DOHH2 (cell line): ENCODE measurements around the gene CSNK2A1.

Experiments used
- H3F3A ChIP-seq: fragments of 200-600 bp; sonication (generic), shearing (Covaris generic); 2 replicates; pipeline ENCODE4 v1.6.0; 2016; ENCODE audit warnings: antibody characterized with exemption, mild to moderate bottlenecking; ENCODE audit not compliant: control insufficient read depth, insufficient read depth
- H3K27ac ChIP-seq: fragments of 200-600 bp; sonication (generic); 2 replicates; pipeline ENCODE4 v1.5.1; 2014; ENCODE audit warnings: low read depth, mild to moderate bottlenecking, low read length, moderate library complexity
- H3K27me3 ChIP-seq: fragments of 200-600 bp; sonication (generic); 2 replicates; pipeline ENCODE4 v1.6.1; 2014; ENCODE audit warnings: mild to moderate bottlenecking, low read length, mixed read lengths; ENCODE audit not compliant: control insufficient read depth
- H3K36me3 ChIP-seq: fragments of 200-600 bp; sonication (generic); 2 replicates; pipeline ENCODE4 v1.6.1; 2014; ENCODE audit warnings: mild to moderate bottlenecking, low read length, moderate library complexity, mixed read lengths; ENCODE audit not compliant: control insufficient read depth
- H3K4me1 ChIP-seq: fragments of 200-600 bp; sonication (generic); 2 replicates; pipeline ENCODE4 v1.6.1; 2014; ENCODE audit warnings: mild to moderate bottlenecking, low read length, mixed read lengths; ENCODE audit not compliant: control insufficient read depth
- H3K4me2 ChIP-seq: fragments of 200-600 bp; sonication (generic); 2 replicates; pipeline ENCODE4 v1.6.0; 2014; ENCODE audit warnings: mild to moderate bottlenecking, low read length, moderate library complexity
- H3K4me3 ChIP-seq: fragments of 200-600 bp; sonication (generic); 2 replicates; pipeline ENCODE4 v1.5.1; 2014; ENCODE audit warnings: mild to moderate bottlenecking, low read length, mixed read lengths
- H3K79me2 ChIP-seq: fragments of 200-600 bp; sonication (generic); 2 replicates; pipeline ENCODE4 v1.6.1; 2014; ENCODE audit warnings: mild to moderate bottlenecking, low read length, mixed read lengths; ENCODE audit not compliant: control insufficient read depth
- H3K9me2 ChIP-seq: fragments of 200-600 bp; sonication (generic); replicated peaks from 2 replicates; pipeline ENCODE4 v1.6.1; 2014; ENCODE audit warnings: mild to moderate bottlenecking, low read length, mixed read lengths; ENCODE audit not compliant: control insufficient read depth
- H3K9me3 ChIP-seq: fragments of 200-600 bp; sonication (generic); 2 replicates; pipeline ENCODE4 v1.6.1; 2014; ENCODE audit warnings: antibody characterized with exemption, low read length, mixed read lengths; ENCODE audit not compliant: control insufficient read depth, insufficient read depth
- H4K20me1 ChIP-seq: fragments of 200-600 bp; sonication (generic); 2 replicates; pipeline ENCODE4 v1.6.0; 2014; ENCODE audit warnings: low read depth, mild to moderate bottlenecking, antibody characterized with exemption, low read length, moderate library complexity; ENCODE audit not compliant: control insufficient read depth, insufficient read depth
- EZH2phosphoT487 ChIP-seq: fragments of 200-600 bp; sonication (generic); IDR thresholded peaks from 2 replicates; pipeline ENCODE4 v1.6.1; 2017; ENCODE audit warnings: borderline replicate concordance, mild to moderate bottlenecking, antibody characterized with exemption, low read length, moderate library complexity, mixed read lengths
- TF ChIP-seq, protein P1 (sequence below): fragments of 200-600 bp; sonication (generic); IDR thresholded peaks from one replicate; pipeline ENCODE4 v1.5.1; 2014; ENCODE audit warnings: antibody characterized with exemption, mild to moderate bottlenecking, low read depth, low read length; ENCODE audit not compliant: poor library complexity, severe bottlenecking

The CSNK2A1 gene

DNA sequence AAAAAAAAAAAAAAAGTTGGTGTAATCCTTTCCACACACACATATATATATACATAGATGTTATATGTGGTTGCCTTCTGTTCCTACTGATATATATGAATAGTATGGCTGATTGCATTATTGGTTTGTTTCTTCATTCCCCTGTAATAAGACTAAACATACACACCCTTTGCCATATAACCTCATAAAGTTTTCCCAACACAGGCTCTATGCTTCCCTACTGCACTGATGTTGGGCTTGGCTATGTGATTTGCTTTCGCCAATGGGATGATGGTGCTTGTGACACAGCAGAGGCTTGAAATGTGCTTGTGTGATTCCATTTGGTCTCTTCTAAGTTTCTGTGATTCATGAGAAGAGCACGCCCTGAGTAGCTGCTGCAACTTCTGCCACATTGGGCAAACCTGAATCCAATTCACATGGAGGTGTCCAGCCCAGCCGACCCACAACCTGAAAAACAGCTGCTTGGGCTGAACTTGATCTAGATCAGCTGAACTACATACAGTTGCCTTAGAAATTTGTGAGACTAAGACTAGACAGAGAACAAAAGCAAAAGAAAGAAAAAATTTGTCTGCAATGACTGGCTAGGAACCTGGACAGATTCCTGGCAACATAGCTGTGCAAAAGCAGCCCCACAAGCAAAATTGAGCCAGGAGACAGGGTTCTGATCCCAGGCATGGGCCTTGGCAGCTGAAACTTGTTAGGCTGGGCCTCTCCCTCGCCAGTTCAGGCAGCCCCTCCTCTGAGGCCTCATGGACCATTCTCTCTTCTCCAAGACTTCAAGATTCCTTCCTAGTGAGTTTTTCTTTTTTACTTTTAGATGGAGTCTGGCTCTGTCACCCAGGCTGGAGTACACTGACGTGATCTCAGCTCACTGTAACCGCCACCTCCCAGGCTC, 67.9 kb downstream of the CSNK2A1 start:
- Histone ChIP-seq H3K36me3 (peaks cover 35% of the 10 kb centered on the region), H3K4me2 (no peak overlapping the region), H3K27me3 (no peaks in the 10 kb centered on the region), H3F3A (peaks cover 16% of the 10 kb centered on the region), H3K4me3 (no peak overlapping the region), H3K9me2 (no peaks in the 10 kb centered on the region), H3K9me3 (no peaks in the 10 kb centered on the region), H3K4me1 (no peaks in the 10 kb centered on the region), H3K79me2 (no peaks in the 10 kb centered on the region), H4K20me1 (no peaks in the 10 kb centered on the region), H3K27ac (no peak overlapping the region)
- no peak for TF ChIP-seq EZH2phosphoT487
- TF ChIP-seq, protein P1, sequence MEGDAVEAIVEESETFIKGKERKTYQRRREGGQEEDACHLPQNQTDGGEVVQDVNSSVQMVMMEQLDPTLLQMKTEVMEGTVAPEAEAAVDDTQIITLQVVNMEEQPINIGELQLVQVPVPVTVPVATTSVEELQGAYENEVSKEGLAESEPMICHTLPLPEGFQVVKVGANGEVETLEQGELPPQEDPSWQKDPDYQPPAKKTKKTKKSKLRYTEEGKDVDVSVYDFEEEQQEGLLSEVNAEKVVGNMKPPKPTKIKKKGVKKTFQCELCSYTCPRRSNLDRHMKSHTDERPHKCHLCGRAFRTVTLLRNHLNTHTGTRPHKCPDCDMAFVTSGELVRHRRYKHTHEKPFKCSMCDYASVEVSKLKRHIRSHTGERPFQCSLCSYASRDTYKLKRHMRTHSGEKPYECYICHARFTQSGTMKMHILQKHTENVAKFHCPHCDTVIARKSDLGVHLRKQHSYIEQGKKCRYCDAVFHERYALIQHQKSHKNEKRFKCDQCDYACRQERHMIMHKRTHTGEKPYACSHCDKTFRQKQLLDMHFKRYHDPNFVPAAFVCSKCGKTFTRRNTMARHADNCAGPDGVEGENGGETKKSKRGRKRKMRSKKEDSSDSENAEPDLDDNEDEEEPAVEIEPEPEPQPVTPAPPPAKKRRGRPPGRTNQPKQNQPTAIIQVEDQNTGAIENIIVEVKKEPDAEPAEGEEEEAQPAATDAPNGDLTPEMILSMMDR, result no peak

DNA sequence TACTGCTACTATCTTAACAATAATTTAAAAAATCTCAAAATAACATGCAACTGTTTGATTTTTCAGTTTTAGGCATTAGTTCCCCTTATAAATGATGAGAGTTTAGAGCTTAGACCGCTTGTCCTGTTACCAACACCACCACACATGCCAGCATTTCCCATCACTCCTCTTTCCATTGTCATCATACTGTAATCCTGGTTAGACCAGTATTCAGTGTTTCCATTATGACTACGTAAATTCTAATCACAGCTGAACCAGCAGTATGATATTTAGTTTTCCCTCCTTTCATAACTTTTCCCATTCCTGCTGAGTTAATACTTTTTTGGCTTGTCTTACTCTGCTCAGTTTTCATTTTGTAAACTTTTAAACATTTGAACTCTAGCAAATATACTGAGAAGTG, 69.0 kb downstream of the CSNK2A1 start:
- H3K9me2 ChIP-seq, result no peaks in the 10 kb centered on the region
- no peaks in the 10 kb centered on the region for H4K20me1 ChIP-seq
- no peaks in the 10 kb centered on the region for H3K4me1 ChIP-seq
- no peaks in the 10 kb centered on the region for H3K9me3 ChIP-seq
- no peak overlapping the region for H3K4me2 ChIP-seq
- H3K27ac ChIP-seq, result no peak overlapping the region
- TF ChIP-seq, protein P1, result no peak
- TF ChIP-seq EZH2phosphoT487, result no peak
- H3K36me3 ChIP-seq, result peaks cover 24% of the 10 kb centered on the region
- H3K79me2 ChIP-seq, result no peaks in the 10 kb centered on the region
- no peaks in the 10 kb centered on the region for H3K27me3 ChIP-seq
- H3K4me3 ChIP-seq, result no peak overlapping the region
- peaks cover 5% of the 10 kb centered on the region; the same call in 1 of the 2 replicates for H3F3A ChIP-seq

DNA sequence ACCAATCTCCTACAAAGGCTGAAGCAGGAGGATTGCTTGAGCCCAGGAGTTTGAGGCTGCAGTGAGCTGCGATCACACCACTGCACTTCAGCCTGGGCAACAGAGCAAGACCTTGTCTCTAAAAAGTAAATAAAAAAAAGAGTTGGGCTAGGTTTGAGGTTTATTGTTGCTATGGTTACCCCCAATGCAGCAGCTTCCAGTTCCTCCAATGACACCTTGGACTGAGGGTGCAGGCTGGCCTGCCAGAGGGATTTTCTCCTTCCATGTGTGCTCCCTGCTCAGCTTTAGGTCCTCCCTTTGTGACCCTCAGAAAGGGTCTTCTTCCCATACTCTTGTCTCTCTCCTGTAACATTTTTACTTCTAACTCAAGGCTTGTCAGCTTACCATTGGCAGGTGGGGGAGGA, 70.7 kb downstream of the CSNK2A1 start:
- Histone ChIP-seq H3K4me2 (no peak overlapping the region), H4K20me1 (no peaks in the 10 kb centered on the region), H3K79me2 (no peaks in the 10 kb centered on the region), H3K4me3 (no peak overlapping the region), H3K27me3 (no peaks in the 10 kb centered on the region), H3K27ac (no peak overlapping the region), H3K9me3 (peaks cover 6% of the 10 kb centered on the region), H3K36me3 (peaks cover 7% of the 10 kb centered on the region), H3K9me2 (no peaks in the 10 kb centered on the region), H3K4me1 (no peaks in the 10 kb centered on the region), H3F3A (no peaks in the 10 kb centered on the region)
- no peak for TF ChIP-seq EZH2phosphoT487
- TF ChIP-seq, protein P1, result no peak
